Hematopoietic multipotent progenitor cell treated with erythropoietin and hydrocortisone succinate and interleukin-3 and kit ligand, for 15 days (in vitro differentiated cells): ENCODE data around the gene TANC1.

Source experiments
- DNase-seq: peaks from one replicate; pipeline ENCODE4 v3.0.0-alpha.2; 2015; ENCODE audit warnings: low spot score

Gene TANC1

GRCh38 chr2:159225025-159226016 lies 256.9 kb downstream of the TANC1 start:
- DNase-seq, result no peak

GRCh38 chr2:159226059-159226461 lies 257.6 kb downstream of the TANC1 start:
- DNase-seq, result no peak

GRCh38 chr2:159226608-159227385 lies 258.4 kb downstream of the TANC1 start:
- no peak for DNase-seq

GRCh38 chr2:159227467-159227866 lies 259.0 kb downstream of the TANC1 start:
- no peak for DNase-seq

- DNase-seq, result no peak
These were observed 259.7 kb downstream of the TANC1 start for GRCh38 chr2:159228081-159228581.

GRCh38 chr2:159229476-159230144 lies 261.2 kb downstream of the TANC1 start:
- DNase-seq, result no peak

GRCh38 chr2:159230145-159230877 lies 261.9 kb downstream of the TANC1 start:
- DNase-seq, result no peak

- no peak for DNase-seq
These were observed 264.2 kb downstream of the TANC1 start for GRCh38 chr2:159232456-159233170.

- DNase-seq, result no peak
These were observed 266.4 kb downstream of the TANC1 start for GRCh38 chr2:159234868-159235267.

- no peak for DNase-seq
These were observed 275.1 kb downstream of the TANC1 start for GRCh38 chr2:159243529-159243928.

- DNase-seq, result no peak
These were observed 278.0 kb downstream of the TANC1 start for GRCh38 chr2:159246325-159246988.

- DNase-seq, result no peak
These were observed 281.7 kb downstream of the TANC1 start for GRCh38 chr2:159249990-159250715.

- DNase-seq, result no peak
These were observed 283.1 kb downstream of the TANC1 start for GRCh38 chr2:159251296-159252173.

GRCh38 chr2:159252905-159253304 lies 284.5 kb downstream of the TANC1 start:
- DNase-seq, result no peak

GRCh38 chr2:159256159-159256558 lies 287.7 kb downstream of the TANC1 start:
- DNase-seq, result no peak

GRCh38 chr2:159262226-159262625 lies 293.8 kb downstream of the TANC1 start:
- DNase-seq, result no peak

- no peak for DNase-seq
These were observed 294.5 kb downstream of the TANC1 start for GRCh38 chr2:159262904-159263303.

- no peak for DNase-seq
These were observed 296.7 kb downstream of the TANC1 start for GRCh38 chr2:159265171-159265576.

- no peak for DNase-seq
These were observed 298.1 kb downstream of the TANC1 start for GRCh38 chr2:159266554-159266953.
